MCF 10A (cell line): ENCODE results near the gene IMP4. TPM values are rescaled to one million over a fixed set of nuclear protein-coding genes. Genes with fewer than 3 reads are reported as not detected.

Source experiments
- BruUV-seq: library from RNA; stranded (reverse); fragments of 400-500 nt; replicated peaks from 2 replicates; lab custom pipeline; 2021; lab: Mats Ljungman, UMichigan
- CTCF ChIA-PET: fragments of 300-600 bp; sonication (Branson Sonifier 250); formaldehyde crosslinking; extraction: SDS; loops from one replicate; lab custom pipeline; 2021; ENCODE audit warnings: antibody characterized with exemption, inconsistent platforms; lab: Yijun Ruan, JAX
- POLR2A ChIA-PET: fragments of 300-600, 350-650 bp; sonication (Branson Sonifier 250); formaldehyde crosslinking; extraction: SDS; loops from one replicate; lab custom pipeline; 2020; ENCODE audit warnings: antibody characterized with exemption, inconsistent platforms; lab: Yijun Ruan, JAX
- DNase-seq: peaks from one replicate; pipeline ENCODE4 v3.0.0-alpha.2; 2018; ENCODE audit not compliant: unreplicated experiment
- H3K27ac Mint-ChIP-seq: one replicate; pipeline ENCODE4 v1.8.0; 2022; ENCODE audit warnings: mild to moderate bottlenecking, low read depth, mixed read lengths; ENCODE audit not compliant: unreplicated experiment
- H3K27me3 Mint-ChIP-seq: one replicate; pipeline ENCODE4 v1.8.0; 2022; ENCODE audit warnings: mixed read lengths; ENCODE audit not compliant: insufficient read depth, unreplicated experiment
- H3K36me3 Mint-ChIP-seq: one replicate; pipeline ENCODE4 v1.8.0; 2022; ENCODE audit warnings: mild to moderate bottlenecking, moderate library complexity, mixed read lengths; ENCODE audit not compliant: insufficient read depth, unreplicated experiment
- H3K4me1 Mint-ChIP-seq: one replicate; pipeline ENCODE4 v1.8.0; 2022; ENCODE audit warnings: mixed read lengths; ENCODE audit not compliant: insufficient read depth, unreplicated experiment
- H3K4me3 Mint-ChIP-seq: one replicate; pipeline ENCODE4 v1.8.0; 2022; ENCODE audit warnings: mild to moderate bottlenecking, moderate library complexity, mixed read lengths; ENCODE audit not compliant: unreplicated experiment
- H3K9me3 Mint-ChIP-seq: one replicate; pipeline ENCODE4 v1.8.0; 2022; ENCODE audit warnings: mixed read lengths; ENCODE audit not compliant: unreplicated experiment
- intact Hi-C: fragments of 100-400 bp; cut with micrococcal nuclease; formaldehyde crosslinking; loops from 2 replicates; pipeline ENCODE4 v1.14.1; 2022
- total RNA-seq: library from RNA; stranded (reverse); gene quantifications from 2 replicates; pipeline ENCODE4 v1.2.3, GENCODE V29; 2022
- TF ChIP-seq, protein P1 (sequence below): fragments of 200-600 bp; IDR thresholded peaks from one replicate; pipeline ENCODE4 v1.8.0; 2022; ENCODE audit warnings: antibody characterized with exemption, mild to moderate bottlenecking; ENCODE audit not compliant: unreplicated experiment

IMP4 gene
- total RNA-seq, 1 experiment from 2014 or later = 144 TPM

DNA sequence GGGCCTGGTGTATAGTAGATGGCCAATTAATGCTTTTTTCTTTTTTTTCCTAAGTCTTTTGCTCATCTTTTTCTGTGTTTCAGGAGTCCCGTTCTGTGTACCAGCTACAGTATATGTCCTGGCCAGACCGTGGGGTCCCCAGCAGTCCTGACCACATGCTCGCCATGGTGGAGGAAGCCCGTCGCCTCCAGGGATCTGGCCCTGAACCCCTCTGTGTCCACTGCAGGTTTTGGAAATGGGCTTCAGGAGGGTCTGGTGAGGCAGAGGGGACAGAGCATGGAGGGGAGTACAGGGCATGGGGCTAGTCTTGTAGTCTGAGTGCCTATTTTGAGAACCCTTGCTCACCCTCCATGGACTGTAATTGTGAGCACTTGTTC, 27.3 kb downstream of the IMP4 start:
- no peaks in the 10 kb centered on the region for H3K9me3 Mint-ChIP-seq
- ChIA-PET POLR2A (no interaction called here), CTCF (interaction anchor here (1.0 kb wide), 1 partner anchor 188 kb away, joined by 3 read pairs; the partner anchor contains the start of gene MZT2B)
- peaks cover 15% of the 10 kb centered on the region for H3K4me1 Mint-ChIP-seq
- TF ChIP-seq, protein P1, sequence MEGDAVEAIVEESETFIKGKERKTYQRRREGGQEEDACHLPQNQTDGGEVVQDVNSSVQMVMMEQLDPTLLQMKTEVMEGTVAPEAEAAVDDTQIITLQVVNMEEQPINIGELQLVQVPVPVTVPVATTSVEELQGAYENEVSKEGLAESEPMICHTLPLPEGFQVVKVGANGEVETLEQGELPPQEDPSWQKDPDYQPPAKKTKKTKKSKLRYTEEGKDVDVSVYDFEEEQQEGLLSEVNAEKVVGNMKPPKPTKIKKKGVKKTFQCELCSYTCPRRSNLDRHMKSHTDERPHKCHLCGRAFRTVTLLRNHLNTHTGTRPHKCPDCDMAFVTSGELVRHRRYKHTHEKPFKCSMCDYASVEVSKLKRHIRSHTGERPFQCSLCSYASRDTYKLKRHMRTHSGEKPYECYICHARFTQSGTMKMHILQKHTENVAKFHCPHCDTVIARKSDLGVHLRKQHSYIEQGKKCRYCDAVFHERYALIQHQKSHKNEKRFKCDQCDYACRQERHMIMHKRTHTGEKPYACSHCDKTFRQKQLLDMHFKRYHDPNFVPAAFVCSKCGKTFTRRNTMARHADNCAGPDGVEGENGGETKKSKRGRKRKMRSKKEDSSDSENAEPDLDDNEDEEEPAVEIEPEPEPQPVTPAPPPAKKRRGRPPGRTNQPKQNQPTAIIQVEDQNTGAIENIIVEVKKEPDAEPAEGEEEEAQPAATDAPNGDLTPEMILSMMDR = no peak
- DNase-seq = no peak
- BruUV-seq = no TSS peak
- intact Hi-C loops = no loop called here
- no peak overlapping the region for H3K4me3 Mint-ChIP-seq
- H3K27ac Mint-ChIP-seq = no peak overlapping the region
- H3K27me3 Mint-ChIP-seq = no peaks in the 10 kb centered on the region
- H3K36me3 Mint-ChIP-seq = peaks cover 20% of the 10 kb centered on the region

DNA sequence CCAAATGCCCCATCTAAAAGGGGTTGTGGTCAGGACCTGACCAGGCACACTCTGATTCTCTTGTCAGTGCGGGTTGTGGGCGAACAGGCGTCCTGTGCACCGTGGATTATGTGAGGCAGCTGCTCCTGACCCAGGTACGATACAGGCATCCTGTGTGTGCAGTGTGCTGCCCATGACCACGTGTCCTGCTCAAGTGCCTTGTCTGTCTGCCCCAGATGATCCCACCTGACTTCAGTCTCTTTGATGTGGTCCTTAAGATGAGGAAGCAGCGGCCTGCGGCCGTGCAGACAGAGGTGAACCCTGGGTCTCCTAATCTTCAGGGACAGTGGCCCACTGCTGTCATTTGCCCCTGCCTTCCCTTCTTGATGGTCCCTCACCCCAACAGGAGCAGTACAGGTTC, 27.8 kb downstream of the IMP4 start:
- intact Hi-C loops = no loop called here
- peaks cover 23% of the 10 kb centered on the region for H3K36me3 Mint-ChIP-seq
- peaks cover 18% of the 10 kb centered on the region for H3K4me1 Mint-ChIP-seq
- no peaks in the 10 kb centered on the region for H3K27me3 Mint-ChIP-seq
- no TSS peak for BruUV-seq
- no peak overlapping the region for H3K4me3 Mint-ChIP-seq
- no peaks in the 10 kb centered on the region for H3K9me3 Mint-ChIP-seq
- DNase-seq = no peak
- no peak overlapping the region for H3K27ac Mint-ChIP-seq
- TF ChIP-seq, protein P1 = no peak
- POLR2A ChIA-PET = no interaction called here
- CTCF ChIA-PET = no interaction called here

DNA sequence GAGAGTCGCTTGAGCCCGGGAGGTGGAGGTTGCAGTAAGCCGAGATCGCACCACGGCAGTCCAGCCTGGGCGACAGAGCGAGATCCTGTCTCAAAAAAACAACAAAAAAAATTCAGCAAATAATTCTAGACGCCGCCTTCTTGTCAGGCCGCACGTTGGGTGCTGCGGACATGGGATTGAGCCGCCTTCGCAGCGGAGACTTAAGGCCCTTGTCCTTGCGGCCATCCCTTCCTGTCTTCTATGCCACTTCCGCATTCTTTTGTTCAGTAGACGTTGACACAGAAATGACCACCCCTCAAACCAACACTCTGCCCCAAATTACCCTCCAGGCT, 29.0 kb downstream of the IMP4 start:
- peak overlapping the region; percentile 89 for H3K4me3 Mint-ChIP-seq
- H3K36me3 Mint-ChIP-seq = peaks cover 23% of the 10 kb centered on the region
- H3K4me1 Mint-ChIP-seq = peaks cover 28% of the 10 kb centered on the region
- DNase-seq = no peak
- ChIA-PET POLR2A (no interaction called here), CTCF (interaction anchor here (0.6 to 1.0 kb wide), 5 partner anchors 10 to 716 kb away, joined by 3 to 6 read pairs (median 4); no protein-coding TSS in a partner anchor)
- H3K27ac Mint-ChIP-seq = peak overlapping the region; percentile 83
- H3K9me3 Mint-ChIP-seq = no peaks in the 10 kb centered on the region
- H3K27me3 Mint-ChIP-seq = no peaks in the 10 kb centered on the region
- intact Hi-C loops = no loop called here
- TF ChIP-seq, protein P1 = no peak
- TSS peak; percentile 87 for BruUV-seq

- Mint-ChIP-seq H3K4me3 (peak overlapping the region; percentile 89), H3K36me3 (peaks cover 23% of the 10 kb centered on the region), H3K27ac (peak overlapping the region; percentile 83), H3K4me1 (peaks cover 28% of the 10 kb centered on the region), H3K27me3 (no peaks in the 10 kb centered on the region), H3K9me3 (no peaks in the 10 kb centered on the region)
- intact Hi-C loops = no loop called here
- POLR2A ChIA-PET = interaction anchor here (1.1 to 1.5 kb wide), 2 partner anchors 16 to 30 kb away, joined by 3 to 14 read pairs; partner anchors contain the start of genes IMP4 and PTPN18
- TF ChIP-seq, protein P1 = peak; percentile 88
- BruUV-seq = no TSS peak
- DNase-seq = peak; percentile 88
- CTCF ChIA-PET = interaction anchor here (0.6 to 1.7 kb wide), 11 partner anchors 9 to 30 kb away, joined by 3 to 8 read pairs (median 5); partner anchors contain the start of gene IMP4
Measured at GRCh38 chr2:130372055-130372832, 29.5 kb downstream of the IMP4 start.
